SU-DHL-6 (cell line): ENCODE results near the gene LRBA.

Source experiments
- CTCF ChIP-seq: fragments of 200-600 bp; sonication (generic); IDR thresholded peaks from one replicate; pipeline ENCODE4 v1.5.1; 2017; ENCODE audit warnings: antibody characterized with exemption, mild to moderate bottlenecking, low read length, moderate library complexity; ENCODE audit not compliant: insufficient read depth, poor library complexity, severe bottlenecking
- EZH2phosphoT487 ChIP-seq: fragments of 200-600 bp; sonication (generic), shearing (Covaris generic); conservative IDR thresholded peaks from 2 replicates; pipeline ENCODE4 v1.6.1; 2018; ENCODE audit warnings: mild to moderate bottlenecking, antibody characterized with exemption, low read length, moderate library complexity, mixed read lengths

- no peak for TF ChIP-seq CTCF
- no peak for TF ChIP-seq EZH2phosphoT487
Observed at GRCh38 chr4:151004222-151004621, 10.9 kb downstream of the LRBA start.
